Ramos (cell line): ENCODE results near the gene LRCOL1.

Source experiments
- in situ Hi-C: fragments of 300-500 bp; cut with MboI; formaldehyde crosslinking; loops from one replicate; pipeline ENCODE4 v1.14.3; 2022; ENCODE audit warnings: low sequenced_read_pairs; ENCODE audit not compliant: unreplicated experiment

The LRCOL1 gene

GRCh38 chr12:132571598-132571997 lies 38.8 kb downstream of the LRCOL1 start:
- in situ Hi-C loops: no loop called here

GRCh38 chr12:132571051-132571450 lies 39.3 kb downstream of the LRCOL1 start:
- in situ Hi-C loops: no loop called here

GRCh38 chr12:132570635-132571034 lies 39.7 kb downstream of the LRCOL1 start:
- in situ Hi-C loops: no loop called here

GRCh38 chr12:132569856-132570480 lies 40.4 kb downstream of the LRCOL1 start:
- in situ Hi-C loops: no loop called here

- in situ Hi-C loops: no loop called here
These were observed 41.4 kb downstream of the LRCOL1 start for GRCh38 chr12:132568826-132569480.

- in situ Hi-C loops: no loop called here
These were observed 42.1 kb downstream of the LRCOL1 start for GRCh38 chr12:132568301-132568700.

GRCh38 chr12:132566516-132567131 lies 43.8 kb downstream of the LRCOL1 start:
- in situ Hi-C loops: no loop called here

GRCh38 chr12:132565365-132565764 lies 45.0 kb downstream of the LRCOL1 start:
- in situ Hi-C loops: no loop called here

- in situ Hi-C loops: no loop called here
These were observed 46.5 kb downstream of the LRCOL1 start for GRCh38 chr12:132563911-132564310.

- in situ Hi-C loops: no loop called here
These were observed 47.8 kb downstream of the LRCOL1 start for GRCh38 chr12:132562489-132563021.

- in situ Hi-C loops: no loop called here
These were observed 48.8 kb downstream of the LRCOL1 start for GRCh38 chr12:132561427-132562156.

- in situ Hi-C loops: no loop called here
These were observed 49.6 kb downstream of the LRCOL1 start for GRCh38 chr12:132560614-132561426.

GRCh38 chr12:132560364-132560613 lies 50.1 kb downstream of the LRCOL1 start:
- in situ Hi-C loops: no loop called here

- in situ Hi-C loops: loop anchor here (10.0 kb wide), 1 partner anchor 125 kb away; no protein-coding TSS in a partner anchor
These were observed 50.6 kb downstream of the LRCOL1 start for GRCh38 chr12:132559652-132560363.

GRCh38 chr12:132558861-132559623 lies 51.3 kb downstream of the LRCOL1 start:
- in situ Hi-C loops: loop anchor here (10.0 kb wide), 1 partner anchor 124 kb away; no protein-coding TSS in a partner anchor

- in situ Hi-C loops: loop anchor here (10.0 kb wide), 1 partner anchor 123 kb away; no protein-coding TSS in a partner anchor
These were observed 52.1 kb downstream of the LRCOL1 start for GRCh38 chr12:132558042-132558856.

- in situ Hi-C loops: loop anchor here (10.0 kb wide), 1 partner anchor 123 kb away; no protein-coding TSS in a partner anchor
These were observed 52.9 kb downstream of the LRCOL1 start for GRCh38 chr12:132557291-132558015.
